ENCODE measurements around the gene MAG.

GRCh38 chr19:35307931-35308330 lies 16.0 kb downstream of the MAG start:
- no peak for TF ChIP-seq CTCF (IDR thresholded peaks at IDR 0.05)
- TF ChIP-seq POLR2A (IDR thresholded peaks at IDR 0.05), result no peak

All from uterus (tissue), 2 donors.